K562 (cell line): ENCODE measurements around the gene CDC27. TPM values are rescaled to one million over a fixed set of nuclear protein-coding genes. Genes with fewer than 3 reads are reported as not detected.
A peak's percentile ranks its signal among the peaks of the same experiment; 100 is the strongest.

ENCODE experiments used
- CCAR2 ChIP-seq: fragments of 200-400 bp; formaldehyde crosslinking; IDR thresholded peaks from 2 replicates; pipeline ENCODE4 v1.6.1; 2017; ENCODE audit warnings: mild to moderate bottlenecking, low read depth, low read length
- KAT7 ChIP-seq: sonication (generic); formaldehyde crosslinking; IDR thresholded peaks from 2 replicates; pipeline ENCODE4 v1.8.0; 2022; ENCODE audit warnings: missing genetic modification reagents, mild to moderate bottlenecking, borderline replicate concordance
- NFIC ChIP-seq: fragments of 450-650 bp; IDR thresholded peaks from 2 replicates; pipeline ENCODE4 v1.6.1; 2017; ENCODE audit warnings: mild to moderate bottlenecking, inconsistent platforms
- PML ChIP-seq: IDR thresholded peaks from 2 replicates; pipeline ENCODE4 v1.6.1; 2012; ENCODE audit warnings: low read length, inconsistent platforms
- SMARCA4 ChIP-seq: fragments of 450-650 bp; IDR thresholded peaks from 2 replicates; pipeline ENCODE4 v1.6.1; 2016
- TGIF2 ChIP-seq: sonication (generic); formaldehyde crosslinking; IDR thresholded peaks from 2 replicates; pipeline ENCODE4 v1.8.1; 2022; ENCODE audit warnings: mild to moderate bottlenecking, missing genetic modification reagents, moderate library complexity
- polyA plus RNA-seq, 8 experiments: library from polyadenylated mRNA; depleted of rRNA in 4 of 8; stranded (reverse) in 5 of 8; unstranded in 3 of 8; fragments of >200 nt; fragmentation: Nextera tagmentation in 2 of 8; fragmentation: Illumina TruSeq in 1 of 8; extraction: Ambion mirVana in 2 of 8; extraction: Trizol in 1 of 8; gene quantifications; 2 replicates each; pipeline versions ENCODE4 v1.2.1 to v1.2.3, GENCODE V29; 2011 to 2014; ENCODE audit warnings: inconsistent platforms in 1 of 8, missing spikeins in 1 of 8
- total RNA-seq, 7 experiments: library from RNA; depleted of rRNA in 6 of 7; stranded (reverse); fragments of >200 nt in 6 of 7; fragmentation: Illumina TruSeq in 2 of 7; extraction: Trizol in 2 of 7; gene quantifications; 2 replicates each; pipeline versions ENCODE4 v1.2.1 to v1.2.3, GENCODE V29; 2011 to 2021; ENCODE audit warnings: low replicate concordance in 1 of 7
- TF ChIP-seq, protein P1 (sequence below): fragments of 200-400 bp; formaldehyde crosslinking; IDR thresholded peaks from 2 replicates; pipeline ENCODE4 v1.6.1; 2017; ENCODE audit warnings: mild to moderate bottlenecking, low read depth, low read length, moderate library complexity
- TF ChIP-seq, protein P2 (sequence below), 2 experiments: fragments of 450-650 bp; conservative IDR thresholded peaks; 2 replicates each; pipeline ENCODE4 v1.6.1; 2017; ENCODE audit warnings: mild to moderate bottlenecking in 2 of 2, moderate library complexity in 2 of 2
- TF ChIP-seq, protein P3 (sequence below): sonication (generic); formaldehyde crosslinking; IDR thresholded peaks from 2 replicates; pipeline ENCODE4 v1.8.1; 2023; ENCODE audit warnings: missing genetic modification reagents, mild to moderate bottlenecking, borderline replicate concordance
- TF ChIP-seq, protein P4 (sequence below), 2 experiments: fragments of 450-650 bp in 1 of 2; IDR thresholded peaks; 2 replicates each; pipeline ENCODE4 v1.6.1; 2011 to 2017; ENCODE audit warnings: low read depth in 2 of 2, antibody characterized with exemption in 1 of 2, borderline replicate concordance in 1 of 2, low read length in 1 of 2, mild to moderate bottlenecking in 1 of 2, mixed read lengths in 1 of 2; ENCODE audit not compliant: control insufficient read depth in 1 of 2
- TF ChIP-seq, protein P5 (sequence below): fragments of 450-650 bp; formaldehyde crosslinking; conservative IDR thresholded peaks from 2 replicates; pipeline ENCODE4 v1.4.0; 2022; ENCODE audit warnings: mild to moderate bottlenecking, missing genetic modification characterization

The CDC27 gene
- total and polyA plus RNA-seq, 9 of the 15 experiments (the other 6 are each of a cell fraction or from before 2014, with no cell fraction given), result 28.6 to 155 (median 94.1) TPM

DNA sequence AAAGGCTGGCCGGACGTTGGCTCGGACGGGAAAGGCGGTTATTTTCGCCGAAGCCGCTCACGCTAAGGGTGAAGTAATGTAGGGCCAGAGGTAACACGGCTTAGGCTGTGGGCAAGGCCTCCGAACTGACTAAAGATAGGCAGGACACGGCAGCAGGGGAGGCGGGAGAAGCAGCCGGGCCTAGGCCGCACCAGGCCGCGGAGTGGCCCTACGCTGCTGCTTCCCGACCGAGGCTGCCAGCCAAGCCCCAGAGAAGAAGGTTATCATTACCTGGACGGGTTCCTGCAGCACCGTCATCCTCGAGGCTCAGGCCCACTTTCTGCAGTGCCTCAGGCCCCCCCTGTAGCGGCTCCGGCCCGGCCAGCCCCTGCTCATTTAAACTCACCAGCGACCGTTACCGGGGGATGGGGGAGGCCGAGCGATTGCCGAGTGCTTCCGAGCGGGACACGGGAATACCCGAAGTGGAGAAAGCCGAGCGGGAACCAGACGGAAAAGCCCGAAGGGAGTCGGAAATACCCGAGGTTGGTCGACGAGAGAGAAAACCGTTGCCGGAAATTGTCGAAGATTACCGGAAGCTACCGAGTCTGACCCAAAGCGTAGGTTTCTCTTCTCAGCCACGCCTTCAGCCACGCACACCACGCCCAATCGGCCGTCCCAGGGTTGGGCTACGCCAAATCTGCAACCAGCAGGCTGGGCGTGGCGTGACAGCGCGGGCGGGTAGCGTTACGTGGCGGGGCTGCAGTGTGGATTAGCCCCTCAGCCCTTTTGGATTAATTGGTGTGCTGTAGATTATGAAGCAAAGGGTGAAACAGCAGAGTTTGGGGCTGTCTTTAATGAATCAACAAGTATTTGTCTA lies at the start of gene CDC27 (continued):
- TF ChIP-seq, protein P1, sequence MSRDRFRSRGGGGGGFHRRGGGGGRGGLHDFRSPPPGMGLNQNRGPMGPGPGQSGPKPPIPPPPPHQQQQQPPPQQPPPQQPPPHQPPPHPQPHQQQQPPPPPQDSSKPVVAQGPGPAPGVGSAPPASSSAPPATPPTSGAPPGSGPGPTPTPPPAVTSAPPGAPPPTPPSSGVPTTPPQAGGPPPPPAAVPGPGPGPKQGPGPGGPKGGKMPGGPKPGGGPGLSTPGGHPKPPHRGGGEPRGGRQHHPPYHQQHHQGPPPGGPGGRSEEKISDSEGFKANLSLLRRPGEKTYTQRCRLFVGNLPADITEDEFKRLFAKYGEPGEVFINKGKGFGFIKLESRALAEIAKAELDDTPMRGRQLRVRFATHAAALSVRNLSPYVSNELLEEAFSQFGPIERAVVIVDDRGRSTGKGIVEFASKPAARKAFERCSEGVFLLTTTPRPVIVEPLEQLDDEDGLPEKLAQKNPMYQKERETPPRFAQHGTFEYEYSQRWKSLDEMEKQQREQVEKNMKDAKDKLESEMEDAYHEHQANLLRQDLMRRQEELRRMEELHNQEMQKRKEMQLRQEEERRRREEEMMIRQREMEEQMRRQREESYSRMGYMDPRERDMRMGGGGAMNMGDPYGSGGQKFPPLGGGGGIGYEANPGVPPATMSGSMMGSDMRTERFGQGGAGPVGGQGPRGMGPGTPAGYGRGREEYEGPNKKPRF, result no peak
- TF ChIP-seq, protein P2, sequence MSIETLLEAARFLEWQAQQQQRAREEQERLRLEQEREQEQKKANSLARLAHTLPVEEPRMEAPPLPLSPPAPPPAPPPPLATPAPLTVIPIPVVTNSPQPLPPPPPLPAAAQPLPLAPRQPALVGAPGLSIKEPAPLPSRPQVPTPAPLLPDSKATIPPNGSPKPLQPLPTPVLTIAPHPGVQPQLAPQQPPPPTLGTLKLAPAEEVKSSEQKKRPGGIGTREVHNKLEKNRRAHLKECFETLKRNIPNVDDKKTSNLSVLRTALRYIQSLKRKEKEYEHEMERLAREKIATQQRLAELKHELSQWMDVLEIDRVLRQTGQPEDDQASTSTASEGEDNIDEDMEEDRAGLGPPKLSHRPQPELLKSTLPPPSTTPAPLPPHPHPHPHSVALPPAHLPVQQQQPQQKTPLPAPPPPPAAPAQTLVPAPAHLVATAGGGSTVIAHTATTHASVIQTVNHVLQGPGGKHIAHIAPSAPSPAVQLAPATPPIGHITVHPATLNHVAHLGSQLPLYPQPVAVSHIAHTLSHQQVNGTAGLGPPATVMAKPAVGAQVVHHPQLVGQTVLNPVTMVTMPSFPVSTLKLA (conservative IDR thresholded peaks at IDR 0.05), result peak; percentile 50 to 71; a peak in 3 of 4 replicates
- TF ChIP-seq, protein P3, sequence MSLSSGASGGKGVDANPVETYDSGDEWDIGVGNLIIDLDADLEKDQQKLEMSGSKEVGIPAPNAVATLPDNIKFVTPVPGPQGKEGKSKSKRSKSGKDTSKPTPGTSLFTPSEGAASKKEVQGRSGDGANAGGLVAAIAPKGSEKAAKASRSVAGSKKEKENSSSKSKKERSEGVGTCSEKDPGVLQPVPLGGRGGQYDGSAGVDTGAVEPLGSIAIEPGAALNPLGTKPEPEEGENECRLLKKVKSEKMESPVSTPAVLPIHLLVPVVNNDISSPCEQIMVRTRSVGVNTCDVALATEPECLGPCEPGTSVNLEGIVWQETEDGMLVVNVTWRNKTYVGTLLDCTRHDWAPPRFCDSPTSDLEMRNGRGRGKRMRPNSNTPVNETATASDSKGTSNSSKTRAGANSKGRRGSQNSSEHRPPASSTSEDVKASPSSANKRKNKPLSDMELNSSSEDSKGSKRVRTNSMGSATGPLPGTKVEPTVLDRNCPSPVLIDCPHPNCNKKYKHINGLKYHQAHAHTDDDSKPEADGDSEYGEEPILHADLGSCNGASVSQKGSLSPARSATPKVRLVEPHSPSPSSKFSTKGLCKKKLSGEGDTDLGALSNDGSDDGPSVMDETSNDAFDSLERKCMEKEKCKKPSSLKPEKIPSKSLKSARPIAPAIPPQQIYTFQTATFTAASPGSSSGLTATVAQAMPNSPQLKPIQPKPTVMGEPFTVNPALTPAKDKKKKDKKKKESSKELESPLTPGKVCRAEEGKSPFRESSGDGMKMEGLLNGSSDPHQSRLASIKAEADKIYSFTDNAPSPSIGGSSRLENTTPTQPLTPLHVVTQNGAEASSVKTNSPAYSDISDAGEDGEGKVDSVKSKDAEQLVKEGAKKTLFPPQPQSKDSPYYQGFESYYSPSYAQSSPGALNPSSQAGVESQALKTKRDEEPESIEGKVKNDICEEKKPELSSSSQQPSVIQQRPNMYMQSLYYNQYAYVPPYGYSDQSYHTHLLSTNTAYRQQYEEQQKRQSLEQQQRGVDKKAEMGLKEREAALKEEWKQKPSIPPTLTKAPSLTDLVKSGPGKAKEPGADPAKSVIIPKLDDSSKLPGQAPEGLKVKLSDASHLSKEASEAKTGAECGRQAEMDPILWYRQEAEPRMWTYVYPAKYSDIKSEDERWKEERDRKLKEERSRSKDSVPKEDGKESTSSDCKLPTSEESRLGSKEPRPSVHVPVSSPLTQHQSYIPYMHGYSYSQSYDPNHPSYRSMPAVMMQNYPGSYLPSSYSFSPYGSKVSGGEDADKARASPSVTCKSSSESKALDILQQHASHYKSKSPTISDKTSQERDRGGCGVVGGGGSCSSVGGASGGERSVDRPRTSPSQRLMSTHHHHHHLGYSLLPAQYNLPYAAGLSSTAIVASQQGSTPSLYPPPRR (CRISPR knock-in tag), result no peak
- TF ChIP-seq NFIC (peak; percentile 34), TGIF2 (CRISPR knock-in tag) (no peak; the same call in 1 of the 2 replicates), SMARCA4 (peak; percentile 59), KAT7 (CRISPR knock-in tag) (no peak), CCAR2 (no peak), PML (peak; percentile 58)
- TF ChIP-seq, protein P4, sequence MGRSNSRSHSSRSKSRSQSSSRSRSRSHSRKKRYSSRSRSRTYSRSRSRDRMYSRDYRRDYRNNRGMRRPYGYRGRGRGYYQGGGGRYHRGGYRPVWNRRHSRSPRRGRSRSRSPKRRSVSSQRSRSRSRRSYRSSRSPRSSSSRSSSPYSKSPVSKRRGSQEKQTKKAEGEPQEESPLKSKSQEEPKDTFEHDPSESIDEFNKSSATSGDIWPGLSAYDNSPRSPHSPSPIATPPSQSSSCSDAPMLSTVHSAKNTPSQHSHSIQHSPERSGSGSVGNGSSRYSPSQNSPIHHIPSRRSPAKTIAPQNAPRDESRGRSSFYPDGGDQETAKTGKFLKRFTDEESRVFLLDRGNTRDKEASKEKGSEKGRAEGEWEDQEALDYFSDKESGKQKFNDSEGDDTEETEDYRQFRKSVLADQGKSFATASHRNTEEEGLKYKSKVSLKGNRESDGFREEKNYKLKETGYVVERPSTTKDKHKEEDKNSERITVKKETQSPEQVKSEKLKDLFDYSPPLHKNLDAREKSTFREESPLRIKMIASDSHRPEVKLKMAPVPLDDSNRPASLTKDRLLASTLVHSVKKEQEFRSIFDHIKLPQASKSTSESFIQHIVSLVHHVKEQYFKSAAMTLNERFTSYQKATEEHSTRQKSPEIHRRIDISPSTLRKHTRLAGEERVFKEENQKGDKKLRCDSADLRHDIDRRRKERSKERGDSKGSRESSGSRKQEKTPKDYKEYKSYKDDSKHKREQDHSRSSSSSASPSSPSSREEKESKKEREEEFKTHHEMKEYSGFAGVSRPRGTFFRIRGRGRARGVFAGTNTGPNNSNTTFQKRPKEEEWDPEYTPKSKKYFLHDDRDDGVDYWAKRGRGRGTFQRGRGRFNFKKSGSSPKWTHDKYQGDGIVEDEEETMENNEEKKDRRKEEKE (IDR thresholded peaks at IDR 0.05; ENCODE audit: borderline replicate concordance in 1 of 2, control insufficient read depth in 1 of 2, low read depth in 2 of 2, low read length in 1 of 2), result no peak
- TF ChIP-seq, protein P5, sequence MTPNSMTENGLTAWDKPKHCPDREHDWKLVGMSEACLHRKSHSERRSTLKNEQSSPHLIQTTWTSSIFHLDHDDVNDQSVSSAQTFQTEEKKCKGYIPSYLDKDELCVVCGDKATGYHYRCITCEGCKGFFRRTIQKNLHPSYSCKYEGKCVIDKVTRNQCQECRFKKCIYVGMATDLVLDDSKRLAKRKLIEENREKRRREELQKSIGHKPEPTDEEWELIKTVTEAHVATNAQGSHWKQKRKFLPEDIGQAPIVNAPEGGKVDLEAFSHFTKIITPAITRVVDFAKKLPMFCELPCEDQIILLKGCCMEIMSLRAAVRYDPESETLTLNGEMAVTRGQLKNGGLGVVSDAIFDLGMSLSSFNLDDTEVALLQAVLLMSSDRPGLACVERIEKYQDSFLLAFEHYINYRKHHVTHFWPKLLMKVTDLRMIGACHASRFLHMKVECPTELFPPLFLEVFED, result no peak
